Lung (tissue), 12 donors: ENCODE measurements around the gene EEPD1. TPM values are rescaled to one million over a fixed set of nuclear protein-coding genes. Genes with fewer than 3 reads are reported as not detected.

ENCODE experiments used
- ATAC-seq: fragments of 200-7000 bp; cut with Tn5 transposase; one replicate; pipeline ENCODE4 v1.9.1; 2020; ENCODE audit warnings: moderate number of reproducible peaks; ENCODE audit not compliant: insufficient read depth, low FRiP score
- DNase-seq, 3 donors: peaks; one replicate each; pipeline ENCODE4 v3.0.0-alpha.2; 2013 to 2017
- H3K27ac ChIP-seq, 2 donors: one replicate each; pipeline ENCODE4 v1.5.1; 2013; ENCODE audit warnings: mild to moderate bottlenecking in 2 of 2, moderate library complexity in 2 of 2, control low read depth in 1 of 2, inconsistent platforms in 1 of 2, low read depth in 1 of 2, low read length in 1 of 2
- H3K27me3 ChIP-seq, 3 donors: one replicate each; pipeline ENCODE4 v1.5.1; 2013; ENCODE audit warnings: low read length in 2 of 3; ENCODE audit not compliant: control insufficient read depth in 3 of 3, insufficient read depth in 3 of 3
- H3K36me3 ChIP-seq, 4 donors: one replicate each; pipeline ENCODE4 v1.5.1; 2013; ENCODE audit warnings: low read length in 4 of 4, mild to moderate bottlenecking in 1 of 4, moderate library complexity in 1 of 4; ENCODE audit not compliant: control insufficient read depth in 4 of 4, insufficient read depth in 4 of 4
- H3K4me1 ChIP-seq, 5 donors: one replicate each; pipeline ENCODE4 v1.5.1; 2013; ENCODE audit warnings: low read length in 5 of 5, mild to moderate bottlenecking in 2 of 5, moderate library complexity in 1 of 5; ENCODE audit not compliant: control insufficient read depth in 5 of 5, insufficient read depth in 5 of 5
- H3K4me3 ChIP-seq: one replicate; pipeline ENCODE4 v1.5.1; 2013; ENCODE audit warnings: mild to moderate bottlenecking, control low read depth, moderate library complexity
- H3K9ac ChIP-seq, 2 donors: one replicate each; pipeline ENCODE4 v1.5.1; 2013; ENCODE audit warnings: low read length in 2 of 2, control low read depth in 1 of 2; ENCODE audit not compliant: insufficient read depth in 1 of 2
- H3K9me3 ChIP-seq, 4 donors: one replicate each; pipeline ENCODE4 v1.5.1; 2013; ENCODE audit warnings: low read length in 3 of 4, mild to moderate bottlenecking in 1 of 4, moderate library complexity in 1 of 4; ENCODE audit not compliant: control insufficient read depth in 4 of 4, insufficient read depth in 3 of 4
- WGBS, 2 donors: extraction: QIAGEN DNeasy Blood & Tissue Kit; methylation state at CpG; one replicate each; pipeline ENCODE4 v1.1.7; 2013; 5-methylcytosine and 5-hydroxymethylcytosine counted together
- polyA plus RNA-seq, 2 donors: library from polyadenylated mRNA; stranded (reverse); fragments of 200-250 nt; gene quantifications; one replicate each; pipeline ENCODE4 v1.2.1, GENCODE V29; 2013
- total RNA-seq, 2 donors: library from RNA; depleted of rRNA in 1 of 2; stranded (reverse); fragments of >200 nt in 1 of 2; gene quantifications; one replicate each; pipeline ENCODE4 v1.2.1, GENCODE V29; 2014 to 2021
- TF ChIP-seq, protein P1 (sequence below): IDR thresholded peaks from 2 replicates; pipeline ENCODE4 v1.5.1; 2012; ENCODE audit warnings: mild to moderate bottlenecking; ENCODE audit errors: control extremely low read depth, extremely low read depth
- donor health status: control.
- donor health status: control.
- donor health status: Bipolar disorder and iron deficiency.
- donor health status: healthy.
- donor health status: DM: yes; HTN: yes; CAD: no.

The EEPD1 gene
- total and polyA plus RNA-seq, 4 donors, result 5.4 to 15.3 (median 7.9) TPM

DNA sequence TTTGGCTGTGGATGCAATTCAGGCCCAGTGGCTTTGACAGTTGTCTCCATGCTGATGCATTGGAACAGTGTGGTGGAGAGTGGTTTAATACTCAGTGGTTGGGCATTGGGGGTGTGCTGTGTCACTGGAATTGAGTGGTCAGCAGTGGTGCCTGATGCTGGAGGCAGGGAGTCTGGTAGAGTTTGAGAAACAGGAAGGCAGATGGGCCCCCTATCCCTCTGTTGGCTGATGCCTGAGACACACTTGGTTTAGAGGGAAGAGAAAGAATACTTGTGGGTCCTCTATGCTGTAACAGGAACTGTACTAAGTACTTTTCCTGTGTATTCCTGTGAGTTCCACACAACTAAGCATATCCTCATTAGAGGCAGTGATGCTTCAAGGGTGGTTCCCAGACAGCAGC, 55.4 kb downstream of the EEPD1 start:
- Histone ChIP-seq H3K27me3 (no peaks in the 10 kb centered on the region), H3K9me3 (no peaks in the 10 kb centered on the region), H3K9ac (peak overlapping the region in 1 of 2 donors; percentile 40), H3K27ac (no peak overlapping the region), H3K4me1 (peaks cover 9 to 34% (median 19%) of the 10 kb centered on the region in 5 donors), H3K36me3 (no peaks in the 10 kb centered on the region), H3K4me3 (no peak overlapping the region)
- ATAC-seq, result no peak
- DNase-seq, result no peak
- TF ChIP-seq, protein P1, sequence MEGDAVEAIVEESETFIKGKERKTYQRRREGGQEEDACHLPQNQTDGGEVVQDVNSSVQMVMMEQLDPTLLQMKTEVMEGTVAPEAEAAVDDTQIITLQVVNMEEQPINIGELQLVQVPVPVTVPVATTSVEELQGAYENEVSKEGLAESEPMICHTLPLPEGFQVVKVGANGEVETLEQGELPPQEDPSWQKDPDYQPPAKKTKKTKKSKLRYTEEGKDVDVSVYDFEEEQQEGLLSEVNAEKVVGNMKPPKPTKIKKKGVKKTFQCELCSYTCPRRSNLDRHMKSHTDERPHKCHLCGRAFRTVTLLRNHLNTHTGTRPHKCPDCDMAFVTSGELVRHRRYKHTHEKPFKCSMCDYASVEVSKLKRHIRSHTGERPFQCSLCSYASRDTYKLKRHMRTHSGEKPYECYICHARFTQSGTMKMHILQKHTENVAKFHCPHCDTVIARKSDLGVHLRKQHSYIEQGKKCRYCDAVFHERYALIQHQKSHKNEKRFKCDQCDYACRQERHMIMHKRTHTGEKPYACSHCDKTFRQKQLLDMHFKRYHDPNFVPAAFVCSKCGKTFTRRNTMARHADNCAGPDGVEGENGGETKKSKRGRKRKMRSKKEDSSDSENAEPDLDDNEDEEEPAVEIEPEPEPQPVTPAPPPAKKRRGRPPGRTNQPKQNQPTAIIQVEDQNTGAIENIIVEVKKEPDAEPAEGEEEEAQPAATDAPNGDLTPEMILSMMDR, result no peak

DNA sequence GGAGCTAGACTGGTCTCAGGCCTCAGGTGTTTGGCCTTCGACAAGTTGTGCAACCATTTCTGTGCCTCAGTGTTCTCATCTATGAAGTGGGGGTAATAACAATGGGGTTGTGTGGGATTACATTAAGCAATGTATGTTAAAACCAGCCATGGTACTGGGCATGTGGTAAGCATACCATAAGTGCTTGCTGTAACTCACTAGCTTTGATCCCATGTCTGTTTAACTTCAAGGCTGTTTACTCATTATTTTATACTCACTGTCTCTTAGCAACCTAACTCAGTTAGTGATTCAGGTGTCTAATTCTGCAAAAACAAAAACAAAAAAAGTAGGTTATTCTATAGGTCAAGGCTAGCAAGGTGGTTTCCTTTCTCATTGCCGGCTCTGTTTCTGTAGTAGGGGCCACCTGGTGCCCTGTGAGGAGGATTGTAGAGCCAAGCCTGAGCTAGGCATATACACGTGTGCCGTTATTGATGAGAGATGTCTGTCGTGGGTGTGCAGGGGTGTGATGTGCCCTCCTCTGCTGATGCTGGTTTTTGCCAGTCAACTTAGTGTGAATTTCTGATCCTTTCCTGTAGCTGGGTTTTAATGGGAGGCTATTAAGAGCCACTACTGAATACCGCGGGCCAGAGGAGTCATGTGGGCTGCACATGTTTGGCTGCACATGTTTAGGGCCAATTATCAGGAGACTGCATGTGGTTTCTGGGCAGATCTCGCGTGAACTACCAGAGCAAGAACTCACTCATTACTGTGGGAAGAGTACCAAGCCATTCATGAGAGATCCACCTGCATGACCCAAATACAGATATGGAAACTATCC, 56.2 kb downstream of the EEPD1 start:
- Histone ChIP-seq H3K27me3 (no peaks in the 10 kb centered on the region), H3K9ac (no peak overlapping the region), H3K4me1 (peaks cover 9 to 39% (median 20%) of the 10 kb centered on the region in 5 donors), H3K27ac (no peak overlapping the region), H3K36me3 (no peaks in the 10 kb centered on the region), H3K4me3 (no peak overlapping the region), H3K9me3 (no peaks in the 10 kb centered on the region)
- no peak for DNase-seq
- no peak for ATAC-seq
- TF ChIP-seq, protein P1, result no peak
- 86 to 93% methylated on average over 9 of the region's 9 CpGs for WGBS, 2 donors

DNA sequence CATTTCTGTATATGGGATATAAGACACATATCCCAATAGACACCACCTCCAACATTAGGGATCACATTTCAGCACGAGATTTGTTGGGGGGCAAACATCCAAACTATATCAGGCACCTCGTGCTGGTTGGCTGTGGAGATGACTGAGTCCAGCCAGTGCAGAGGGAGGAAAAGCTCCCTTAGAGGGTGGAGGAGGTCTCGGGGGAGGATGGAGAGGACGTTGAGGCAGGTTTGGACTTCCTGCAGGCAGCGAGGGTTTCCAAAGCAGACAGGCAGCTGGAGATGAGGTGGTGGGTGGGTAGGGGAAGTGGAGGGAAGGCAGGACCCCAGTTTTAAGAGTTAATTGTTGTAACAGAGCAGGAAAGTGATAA, 56.7 kb downstream of the EEPD1 start:
- Histone ChIP-seq H3K4me1 (peaks cover 14 to 40% (median 22%) of the 10 kb centered on the region in 5 donors), H3K36me3 (no peaks in the 10 kb centered on the region), H3K27me3 (no peaks in the 10 kb centered on the region), H3K4me3 (no peak overlapping the region), H3K9ac (no peak overlapping the region), H3K27ac (no peak overlapping the region), H3K9me3 (no peaks in the 10 kb centered on the region)
- 53 to 66% methylated on average over 5 of the region's 5 CpGs for WGBS, 2 donors
- ATAC-seq, result no peak
- TF ChIP-seq, protein P1, result no peak
- no peak for DNase-seq
